22Rv1 (cell line): ENCODE data around the gene NHLH1.

Source experiments
- ZFX ChIP-seq: fragments of 450-650 bp; IDR thresholded peaks from 2 replicates; pipeline ENCODE4 v1.6.1; 2017; ENCODE audit warnings: antibody characterized with exemption, borderline replicate concordance
- TF ChIP-seq, protein P1 (sequence below): fragments of 450-650 bp; IDR thresholded peaks from 2 replicates; pipeline ENCODE4 v1.5.1; 2017; ENCODE audit warnings: mild to moderate bottlenecking

DNA sequence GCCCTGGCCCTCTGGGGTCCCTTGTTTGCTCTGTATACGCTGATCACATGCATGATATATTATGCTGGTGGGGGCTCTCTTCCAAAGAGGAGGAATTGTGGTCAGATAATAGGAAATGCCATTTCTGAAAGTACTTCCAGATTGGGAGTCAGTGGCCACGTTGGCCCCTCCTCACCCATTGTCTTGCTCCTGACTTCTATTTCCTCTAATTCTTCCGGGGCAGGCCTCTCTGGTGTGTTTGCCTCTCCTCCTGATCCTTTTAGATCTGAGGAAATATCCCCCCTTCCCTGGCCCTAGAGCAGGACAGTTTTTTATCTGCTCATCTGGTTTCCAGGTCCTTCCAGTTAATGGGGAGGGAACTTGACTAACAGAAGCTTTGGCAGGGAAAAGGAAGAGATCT is 36.4 kb downstream of the NHLH1 start:
- TF ChIP-seq, protein P1, sequence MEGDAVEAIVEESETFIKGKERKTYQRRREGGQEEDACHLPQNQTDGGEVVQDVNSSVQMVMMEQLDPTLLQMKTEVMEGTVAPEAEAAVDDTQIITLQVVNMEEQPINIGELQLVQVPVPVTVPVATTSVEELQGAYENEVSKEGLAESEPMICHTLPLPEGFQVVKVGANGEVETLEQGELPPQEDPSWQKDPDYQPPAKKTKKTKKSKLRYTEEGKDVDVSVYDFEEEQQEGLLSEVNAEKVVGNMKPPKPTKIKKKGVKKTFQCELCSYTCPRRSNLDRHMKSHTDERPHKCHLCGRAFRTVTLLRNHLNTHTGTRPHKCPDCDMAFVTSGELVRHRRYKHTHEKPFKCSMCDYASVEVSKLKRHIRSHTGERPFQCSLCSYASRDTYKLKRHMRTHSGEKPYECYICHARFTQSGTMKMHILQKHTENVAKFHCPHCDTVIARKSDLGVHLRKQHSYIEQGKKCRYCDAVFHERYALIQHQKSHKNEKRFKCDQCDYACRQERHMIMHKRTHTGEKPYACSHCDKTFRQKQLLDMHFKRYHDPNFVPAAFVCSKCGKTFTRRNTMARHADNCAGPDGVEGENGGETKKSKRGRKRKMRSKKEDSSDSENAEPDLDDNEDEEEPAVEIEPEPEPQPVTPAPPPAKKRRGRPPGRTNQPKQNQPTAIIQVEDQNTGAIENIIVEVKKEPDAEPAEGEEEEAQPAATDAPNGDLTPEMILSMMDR = no peak
- TF ChIP-seq ZFX = no peak
